Aorta (tissue), 5 donors: ENCODE data around the gene PPFIA3. TPM values are rescaled to one million over a fixed set of nuclear protein-coding genes. Genes with fewer than 3 reads are reported as not detected.

Experiments used
- ATAC-seq: fragments of 200-7000 bp; cut with Tn5 transposase; one replicate; pipeline ENCODE4 v1.9.1; 2022; ENCODE audit warnings: moderate library complexity; ENCODE audit not compliant: low FRiP score
- DNase-seq, 2 donors: peaks; one replicate each; pipeline ENCODE4 v3.0.0-alpha.2; 2020
- H3K27ac ChIP-seq, 2 donors: one replicate each; pipeline ENCODE4 v1.5.1; 2013; ENCODE audit warnings: low read length in 2 of 2, mild to moderate bottlenecking in 2 of 2, moderate library complexity in 2 of 2, control low read depth in 1 of 2, inconsistent platforms in 1 of 2, low read depth in 1 of 2
- H3K27me3 ChIP-seq, 2 donors: one replicate each; pipeline ENCODE4 v1.6.1; 2013; ENCODE audit warnings: control low read depth in 1 of 2, low read length in 1 of 2, mild to moderate bottlenecking in 1 of 2, moderate library complexity in 1 of 2; ENCODE audit not compliant: insufficient read depth in 2 of 2, control insufficient read depth in 1 of 2
- H3K36me3 ChIP-seq, 2 donors: one replicate each; pipeline ENCODE4 v1.6.1; 2013; ENCODE audit warnings: control low read depth in 1 of 2, low read length in 1 of 2, mild to moderate bottlenecking in 1 of 2; ENCODE audit not compliant: insufficient read depth in 2 of 2, control insufficient read depth in 1 of 2
- H3K4me1 ChIP-seq, 2 donors: one replicate each; pipeline ENCODE4 v1.6.1; 2013; ENCODE audit warnings: low read length in 2 of 2, control low read depth in 1 of 2, mild to moderate bottlenecking in 1 of 2, moderate library complexity in 1 of 2; ENCODE audit not compliant: insufficient read depth in 2 of 2, control insufficient read depth in 1 of 2
- H3K4me3 ChIP-seq, 2 donors: one replicate each; pipeline ENCODE4 v1.5.1; 2013; ENCODE audit warnings: low read length in 2 of 2, control low read depth in 1 of 2, mild to moderate bottlenecking in 1 of 2
- H3K9me3 ChIP-seq: one replicate; pipeline ENCODE4 v1.6.1; 2013; ENCODE audit warnings: mild to moderate bottlenecking, low read length; ENCODE audit not compliant: control insufficient read depth
- WGBS, 2 donors: extraction: QIAGEN DNeasy Blood & Tissue Kit; methylation state at CpG; one replicate each; pipeline ENCODE4 v1.1.7; 2013; 5-methylcytosine and 5-hydroxymethylcytosine counted together
- intact Hi-C, 2 donors: fragments of 100-400 bp; cut with DNase I; formaldehyde crosslinking; loops; one replicate each; pipeline versions ENCODE4 v1.14.2 to v1.15.0; 2022
- polyA plus RNA-seq, 2 donors: library from polyadenylated mRNA; stranded (reverse); fragments of 200-250 nt; gene quantifications; one replicate each; pipeline ENCODE4 v1.2.3, GENCODE V29; 2013
- total RNA-seq, 2 donors: library from RNA; stranded (reverse); fragmentation: NEBNext Ultra II Directional; extraction: Animal tissue kit (Norgen Biotek cat#: 25700); gene quantifications; one replicate each; pipeline ENCODE4 v1.2.1, GENCODE V29; 2021
- donor health status: healthy with polysubstance abuse.
- donor health status: Bipolar disorder and iron deficiency.
- donor health status: DM: no; HTN: no; CAD: no.
- donor health status: DM: no; HTN: no; CAD: no.
- donor health status: DM: yes; HTN: yes; CAD: no.

The PPFIA3 gene
- total and polyA plus RNA-seq, 4 donors: 2.0 to 8.0 (median 4.2) TPM

- H3K4me3 ChIP-seq: no peak overlapping the region
- no peaks in the 10 kb centered on the region for H3K4me1 ChIP-seq
- H3K9me3 ChIP-seq: no peaks in the 10 kb centered on the region
- no peak overlapping the region for H3K27ac ChIP-seq
- 96 to 97% methylated on average over 6 of the region's 6 CpGs for WGBS, 2 donors
- intact Hi-C loops: loop anchor here in 1 of 2 donors (5.0 kb wide), 1 partner anchor 37 kb away; the partner anchor contains the start of genes C19orf73 and PPFIA3
- ATAC-seq: no peak
- no peak for DNase-seq
- no peaks in the 10 kb centered on the region for H3K27me3 ChIP-seq
- H3K36me3 ChIP-seq: no peaks in the 10 kb centered on the region
Measured at GRCh38 chr19:49154279-49154678, 34.9 kb downstream of the PPFIA3 start.

GRCh38 chr19:49155005-49155819 is 35.9 kb downstream of the PPFIA3 start, which contains the start of gene HRC:
HRC (minus strand) TSS chr19:49155396; CDS start chr19:49155237, 159 bp downstream.
- intact Hi-C loops: no loop called here
- H3K27ac ChIP-seq: no peak within 1 kb of the TSS
- no peak for DNase-seq
- H3K9me3 ChIP-seq: no peaks in the 10 kb centered on the region
- no peaks in the 10 kb centered on the region for H3K4me1 ChIP-seq
- WGBS, 2 donors: 36 to 44% methylated on average over 18 to 19 of the region's 19 CpGs
- no peaks in the 10 kb centered on the region for H3K27me3 ChIP-seq
- no peaks in the 10 kb centered on the region for H3K36me3 ChIP-seq
- no peak for ATAC-seq
- H3K4me3 ChIP-seq: no peak within 1 kb of the TSS

GRCh38 chr19:49155820-49156346 is 36.5 kb downstream of the PPFIA3 start:
- no peaks in the 10 kb centered on the region for H3K36me3 ChIP-seq
- intact Hi-C loops: no loop called here
- WGBS, 2 donors: 58 to 59% methylated on average over 4 of the region's 4 CpGs
- ATAC-seq (no peak), DNase-seq (no peak)
- H3K9me3 ChIP-seq: no peaks in the 10 kb centered on the region
- H3K4me1 ChIP-seq: no peaks in the 10 kb centered on the region
- H3K27ac ChIP-seq: no peak overlapping the region
- H3K4me3 ChIP-seq: no peak overlapping the region
- no peaks in the 10 kb centered on the region for H3K27me3 ChIP-seq

GRCh38 chr19:49157445-49158224 is 38.3 kb downstream of the PPFIA3 start, which contains the start of gene TRPM4:
TRPM4 (plus strand) TSS chr19:49157792; CDS start chr19:49157867, 75 bp downstream.
- peak; percentile 95 to 98 for DNase-seq
- WGBS, 2 donors: 1 to 2% methylated on average over 40 to 41 of the region's 41 CpGs
- intact Hi-C loops: no loop called here

GRCh38 chr19:49160450-49161189 is 41.3 kb downstream of the PPFIA3 start:
- Histone ChIP-seq H3K4me3 (no peak overlapping the region), H3K27ac (no peak overlapping the region), H3K4me1 (no peaks in the 10 kb centered on the region), H3K36me3 (no peaks in the 10 kb centered on the region), H3K9me3 (no peaks in the 10 kb centered on the region), H3K27me3 (no peaks in the 10 kb centered on the region)
- WGBS, 2 donors: 90% methylated on average over 13 of the region's 13 CpGs
- intact Hi-C loops: loop anchor here in 1 of 2 donors (5.0 kb wide), 1 partner anchor 37 kb away; no protein-coding TSS in a partner anchor
- DNase-seq: peak; percentile 26 to 51
- no peak for ATAC-seq

More at GRCh38 chr19:49157445-49158224, 38.3 kb downstream of the PPFIA3 start, which contains the start of gene TRPM4:
- peak within 1 kb of the TSS; percentile 54 to 88 for H3K4me3 ChIP-seq
- H3K27me3 ChIP-seq: no peaks in the 10 kb centered on the region
- ATAC-seq: peak; percentile 93
- H3K9me3 ChIP-seq: no peaks in the 10 kb centered on the region
- H3K27ac ChIP-seq: peak within 1 kb of the TSS in 1 of 2 donors; percentile 61
- no peaks in the 10 kb centered on the region for H3K36me3 ChIP-seq
- H3K4me1 ChIP-seq: no peaks in the 10 kb centered on the region

GRCh38 chr19:49161987-49162386 is 42.6 kb downstream of the PPFIA3 start:
- H3K4me1 ChIP-seq: peaks cover 0 to 3% of the 10 kb centered on the region in 2 donors
- no peak overlapping the region for H3K27ac ChIP-seq
- H3K9me3 ChIP-seq: no peaks in the 10 kb centered on the region
- ATAC-seq: no peak
- H3K36me3 ChIP-seq: no peaks in the 10 kb centered on the region
- 63 to 79% methylated on average over 4 of the region's 4 CpGs for WGBS, 2 donors
- intact Hi-C loops: loop anchor here in 1 of 2 donors (5.0 kb wide), 1 partner anchor 35 kb away; no protein-coding TSS in a partner anchor
- H3K27me3 ChIP-seq: no peaks in the 10 kb centered on the region
- no peak overlapping the region for H3K4me3 ChIP-seq
- DNase-seq: peak; percentile 9 to 36

GRCh38 chr19:49165111-49165750 is 45.9 kb downstream of the PPFIA3 start:
- H3K27ac ChIP-seq: peak overlapping the region; percentile 81 to 91
- DNase-seq: peak; percentile 57 to 77
- H3K36me3 ChIP-seq: no peaks in the 10 kb centered on the region
- intact Hi-C loops: no loop called here
- no peaks in the 10 kb centered on the region for H3K27me3 ChIP-seq
- peak; percentile 78 for ATAC-seq
- WGBS, 2 donors: 7 to 8% methylated on average over 24 of the region's 24 CpGs
- H3K4me1 ChIP-seq: peaks cover 0 to 3% of the 10 kb centered on the region in 2 donors
- no peaks in the 10 kb centered on the region for H3K9me3 ChIP-seq
- no peak overlapping the region for H3K4me3 ChIP-seq
